Ovary (tissue), 3 donors: ENCODE results near the gene INSIG1.

Source experiments
- CTCF ChIP-seq, 3 donors: fragments of 450-650 bp in 2 of 3; fragments of 200-600 bp in 1 of 3; IDR thresholded peaks; one replicate each; pipeline versions ENCODE4 v1.5.1 to v1.8.0; 2016 to 2022; ENCODE audit warnings: antibody characterized with exemption in 3 of 3, mild to moderate bottlenecking in 1 of 3
- EP300 ChIP-seq: sonication (generic); formaldehyde crosslinking; IDR thresholded peaks from one replicate; pipeline ENCODE4 v1.6.1; 2017; ENCODE audit warnings: antibody characterized with exemption
- donor health status: DM: no; HTN: no; CAD: no.

- TF ChIP-seq CTCF (IDR thresholded peaks at IDR 0.05) = no peak
- TF ChIP-seq EP300 = no peak
These were observed 58.8 kb downstream of the INSIG1 start for GRCh38 chr7:155356323-155357105.
